ENCODE data around the gene SPSB1.

SPSB1 gene

DNA sequence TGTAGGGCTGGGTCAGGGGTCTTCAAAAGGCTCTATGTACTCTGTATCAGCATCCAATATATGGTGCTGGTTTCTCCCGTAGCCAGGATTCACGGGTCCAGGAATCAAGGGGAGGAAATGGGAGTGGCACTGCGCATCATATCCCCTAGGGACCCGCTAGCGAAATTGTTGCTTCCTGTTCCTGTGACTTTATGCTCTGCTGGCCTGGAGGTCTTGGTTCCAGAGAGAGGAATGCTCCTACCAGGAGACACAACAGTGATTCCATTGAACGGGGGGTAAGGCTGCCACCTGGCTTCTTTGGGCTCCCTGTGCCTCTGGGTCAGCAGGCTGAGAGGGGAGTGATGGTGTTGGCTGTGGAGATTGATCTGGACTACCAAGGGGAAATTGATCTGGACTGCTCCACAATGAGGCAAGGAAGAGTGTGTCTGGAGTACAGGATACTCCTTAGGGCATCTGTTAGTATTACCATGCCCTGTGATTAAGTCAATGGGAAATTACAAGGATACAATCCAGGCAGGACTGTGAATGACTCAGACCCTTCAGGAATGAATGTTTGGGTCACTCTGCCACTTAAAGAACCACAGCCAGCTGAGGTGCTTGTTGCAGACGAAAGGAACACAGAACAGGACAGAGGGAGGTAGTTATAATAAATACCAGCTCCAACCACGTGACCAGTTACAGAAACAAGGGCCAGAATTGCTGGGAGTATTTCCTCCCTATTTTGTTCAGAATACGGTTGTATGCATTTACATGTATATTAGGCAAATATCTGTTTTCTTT is 10.2 kb downstream of the SPSB1 start:
- no peak for DNase-seq

DNA sequence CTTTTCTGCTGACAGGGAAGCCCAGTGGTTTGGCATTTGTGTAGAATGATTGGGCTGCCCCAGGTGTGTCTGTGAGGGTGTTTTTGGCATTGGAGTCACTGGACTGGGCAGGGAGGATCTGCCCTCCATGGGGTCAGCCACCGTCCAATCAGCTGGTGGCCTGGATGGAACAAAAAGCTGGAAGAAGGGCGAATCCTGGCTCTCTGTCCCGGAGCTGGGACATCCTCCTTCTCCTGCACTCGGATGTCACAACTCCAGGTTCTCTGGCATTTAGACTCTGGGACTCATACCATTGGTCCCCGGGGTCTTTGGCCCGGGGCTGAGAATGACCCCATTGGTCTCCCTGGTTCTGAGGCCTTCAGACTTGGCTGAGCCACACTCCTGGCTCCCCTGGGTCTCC is 11.2 kb downstream of the SPSB1 start:
- DNase-seq: no peak

DNA sequence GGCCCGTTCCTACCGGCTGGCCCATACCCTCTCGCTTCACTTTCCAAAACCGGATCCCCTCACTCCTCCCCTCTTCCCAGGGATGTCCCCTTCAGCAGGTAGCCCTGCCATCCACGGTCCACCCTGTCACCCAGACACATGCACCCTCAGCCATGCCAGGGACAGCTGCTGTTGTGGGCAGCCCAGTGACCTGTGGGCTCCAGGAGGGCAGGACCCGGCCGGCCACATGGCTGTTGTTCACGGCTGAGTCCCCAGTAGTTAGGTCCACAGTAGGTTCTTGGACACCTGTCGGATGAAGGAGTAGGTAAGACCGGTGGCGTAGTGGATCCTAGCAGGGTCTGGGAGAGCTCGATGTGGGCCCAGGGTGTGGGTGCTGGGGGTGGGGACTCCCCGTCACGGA is 12.5 kb downstream of the SPSB1 start:
- DNase-seq: no peak

DNA sequence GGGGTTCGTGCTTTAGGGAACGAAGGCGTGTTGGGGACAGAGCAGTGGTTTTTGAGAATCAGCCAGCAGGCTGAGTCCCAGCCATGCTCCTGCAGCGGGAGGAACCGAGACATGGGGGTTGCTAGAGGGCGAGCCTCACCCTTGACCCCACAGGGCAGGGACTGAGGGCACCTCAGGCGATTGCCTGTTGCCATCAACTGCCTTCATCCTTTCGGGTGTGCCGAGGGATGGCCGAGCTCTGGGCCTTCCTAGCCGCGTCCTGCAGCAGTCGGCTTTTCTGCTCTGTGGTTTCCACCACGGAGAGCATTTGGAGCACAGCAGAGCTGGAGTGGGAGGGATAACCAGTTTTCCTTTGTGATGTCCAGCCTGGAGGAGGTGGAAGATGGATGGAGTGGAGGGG is 13.3 kb downstream of the SPSB1 start:
- DNase-seq: no peak

DNA sequence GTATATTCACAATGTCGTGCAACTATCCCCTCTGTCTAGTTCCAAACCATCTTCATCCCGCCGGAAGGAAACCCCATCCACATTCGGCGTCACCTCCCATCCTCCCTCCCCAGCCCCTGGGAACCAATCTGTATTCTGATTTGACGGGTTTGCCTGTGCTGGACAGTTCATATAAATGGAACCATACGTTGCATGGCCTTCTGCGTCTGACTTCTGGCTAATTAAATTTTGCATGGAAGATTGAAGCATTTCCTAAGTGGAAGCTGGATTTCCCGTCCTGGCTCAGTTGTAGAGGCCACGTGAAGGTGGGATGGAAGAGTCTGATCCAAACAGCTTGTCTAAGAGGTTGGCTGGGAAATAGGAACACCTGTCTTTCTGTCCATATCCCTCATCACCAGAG is 14.6 kb downstream of the SPSB1 start:
- DNase-seq: no peak

GRCh38 chr1:9308236-9308785 is 15.6 kb downstream of the SPSB1 start:
- DNase-seq: no peak

DNA sequence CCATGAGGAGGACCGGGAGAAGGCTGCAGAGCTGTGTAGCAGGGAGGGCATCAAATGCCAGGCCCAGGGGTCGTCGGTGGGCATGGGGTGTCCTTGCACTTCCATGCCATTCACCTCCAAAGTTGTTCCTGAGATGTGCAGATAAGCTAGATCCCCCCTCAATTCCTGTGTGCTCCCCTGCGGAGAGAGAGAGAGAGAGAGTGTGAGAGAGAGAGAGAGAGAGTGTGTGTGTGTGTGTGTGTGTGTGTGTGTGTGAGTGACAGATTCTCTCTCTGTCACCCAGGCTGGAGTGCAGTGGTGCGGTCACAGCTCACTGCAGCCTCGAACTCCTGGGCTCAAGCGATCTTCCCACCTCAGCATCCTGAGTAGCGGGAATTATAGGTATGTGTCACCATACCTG is 16.4 kb downstream of the SPSB1 start:
- no peak for DNase-seq

DNA sequence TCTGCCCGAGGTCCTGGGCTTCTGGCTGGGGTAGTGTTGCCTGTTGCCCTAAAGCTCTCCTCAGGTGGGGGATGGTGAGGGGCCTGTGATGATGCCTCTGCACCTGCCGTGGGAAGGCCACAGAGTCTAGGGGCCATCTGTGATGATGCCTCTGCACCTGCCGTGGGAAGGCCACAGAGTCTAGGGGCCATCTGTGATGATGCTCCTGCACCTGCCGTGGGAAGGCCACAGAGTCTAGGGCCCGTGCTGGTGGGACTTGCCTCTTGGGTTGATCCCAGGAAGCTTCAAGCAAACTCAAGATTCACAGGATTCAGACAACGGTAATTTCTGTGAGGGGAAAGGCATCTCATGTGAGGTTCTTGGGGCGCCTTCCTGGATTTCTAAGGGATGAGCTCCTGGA is 17.3 kb downstream of the SPSB1 start:
- no peak for DNase-seq

DNA sequence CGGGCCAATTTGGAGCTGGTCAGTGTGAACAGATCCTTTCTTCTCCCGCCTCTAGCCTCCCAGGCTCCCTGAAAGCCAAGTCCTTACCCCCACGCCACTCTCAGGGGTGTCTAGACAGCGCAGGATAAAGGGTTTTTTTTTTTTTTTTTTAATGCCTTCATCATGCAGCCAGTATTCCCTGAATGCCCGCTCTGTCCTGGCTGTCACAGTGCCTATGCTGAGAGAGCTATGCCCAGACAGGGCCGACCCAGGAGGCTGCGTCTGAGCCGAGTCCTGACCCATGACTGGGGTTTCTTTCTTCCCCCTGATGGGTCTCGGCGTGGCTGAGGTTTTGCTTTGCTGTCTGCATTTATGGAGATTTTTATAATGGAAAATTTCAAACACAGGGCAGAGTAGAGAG is 18.3 kb downstream of the SPSB1 start:
- no peak for DNase-seq

DNA sequence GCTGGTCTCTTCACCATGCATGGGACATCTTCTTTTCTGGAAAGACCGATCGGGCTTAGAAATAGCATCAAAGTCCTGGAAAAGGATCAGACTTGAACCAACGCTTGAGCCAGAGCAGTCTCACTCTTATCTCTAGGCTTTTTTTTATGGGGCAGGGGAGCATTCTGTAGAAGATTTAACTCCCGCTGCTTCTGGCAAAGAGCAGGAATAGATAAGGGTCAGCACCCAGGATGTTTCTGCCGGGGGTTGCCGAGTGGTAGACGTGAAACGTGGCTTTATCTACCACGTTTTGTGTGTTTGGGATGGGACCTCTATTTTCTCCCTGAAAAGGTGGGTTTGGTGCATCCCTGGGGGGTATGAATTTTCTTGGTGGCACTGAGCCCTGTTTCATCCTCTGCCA is 18.8 kb downstream of the SPSB1 start:
- no peak for DNase-seq

DNA sequence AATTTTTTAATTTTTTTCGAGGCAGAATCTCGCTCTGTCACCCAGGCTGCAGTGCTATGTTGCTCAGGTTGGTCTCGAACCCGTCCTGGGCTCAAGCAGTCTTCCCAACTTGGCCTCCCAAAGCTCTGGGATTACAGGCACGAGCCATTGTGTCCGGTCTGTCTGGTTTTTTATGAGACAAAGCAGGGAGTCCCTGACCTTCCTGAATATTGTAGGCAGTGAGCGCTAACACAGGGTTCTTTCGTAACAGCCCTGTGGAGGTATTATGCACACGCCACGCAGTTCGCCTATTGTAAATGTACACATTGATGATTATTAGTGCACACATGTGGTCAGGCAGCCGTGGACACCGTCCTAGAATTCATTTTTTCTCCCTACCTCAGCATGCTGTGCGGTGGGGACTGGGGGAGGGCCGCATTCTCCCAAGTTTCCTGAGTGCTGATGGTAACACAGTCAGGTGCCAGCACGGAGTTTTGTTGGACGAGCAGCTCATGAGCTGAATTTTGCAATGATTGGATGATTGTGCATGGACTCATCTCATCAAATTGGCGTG is 19.6 kb downstream of the SPSB1 start:
- no peak for DNase-seq

DNA sequence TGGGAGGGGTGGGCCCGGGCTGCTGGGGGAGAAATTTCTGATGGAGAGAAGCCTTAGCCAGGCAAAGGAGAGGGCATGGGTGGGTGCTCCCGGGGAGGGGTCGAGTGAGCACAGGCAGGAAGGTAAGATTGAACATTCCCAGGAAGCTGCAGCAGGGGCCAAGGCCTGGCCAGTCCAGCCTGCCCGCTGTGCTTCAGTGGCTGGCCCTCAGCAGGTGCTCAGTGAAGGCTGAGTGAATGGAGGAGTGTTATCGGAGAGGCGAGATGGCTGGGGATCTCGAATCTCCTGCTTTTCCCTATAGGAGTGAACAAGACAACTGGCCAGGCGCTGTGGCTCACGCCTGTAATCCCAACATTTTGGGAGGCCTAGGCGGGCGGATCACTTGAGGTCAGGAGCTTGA is 20.9 kb downstream of the SPSB1 start:
- DNase-seq: no peak

DNA sequence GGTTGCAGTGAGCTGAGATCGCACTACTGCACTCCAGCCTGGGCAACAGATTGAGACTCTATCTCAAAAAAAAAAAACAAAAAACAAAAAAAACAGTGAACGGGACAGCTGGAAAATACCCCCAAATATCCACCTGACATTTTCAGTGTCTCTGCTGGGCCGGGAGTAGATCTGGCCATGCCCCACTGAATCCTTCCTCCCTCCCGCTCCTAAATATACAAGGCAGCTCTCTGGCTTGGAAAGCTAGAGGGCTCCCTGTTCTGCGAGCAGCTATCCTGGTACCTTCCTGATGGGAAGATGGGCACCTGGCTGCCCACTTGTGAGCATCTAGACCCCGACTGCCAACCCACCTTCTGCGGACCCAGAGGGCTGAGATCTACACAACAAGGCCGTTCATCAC is 21.4 kb downstream of the SPSB1 start:
- DNase-seq: no peak

DNA sequence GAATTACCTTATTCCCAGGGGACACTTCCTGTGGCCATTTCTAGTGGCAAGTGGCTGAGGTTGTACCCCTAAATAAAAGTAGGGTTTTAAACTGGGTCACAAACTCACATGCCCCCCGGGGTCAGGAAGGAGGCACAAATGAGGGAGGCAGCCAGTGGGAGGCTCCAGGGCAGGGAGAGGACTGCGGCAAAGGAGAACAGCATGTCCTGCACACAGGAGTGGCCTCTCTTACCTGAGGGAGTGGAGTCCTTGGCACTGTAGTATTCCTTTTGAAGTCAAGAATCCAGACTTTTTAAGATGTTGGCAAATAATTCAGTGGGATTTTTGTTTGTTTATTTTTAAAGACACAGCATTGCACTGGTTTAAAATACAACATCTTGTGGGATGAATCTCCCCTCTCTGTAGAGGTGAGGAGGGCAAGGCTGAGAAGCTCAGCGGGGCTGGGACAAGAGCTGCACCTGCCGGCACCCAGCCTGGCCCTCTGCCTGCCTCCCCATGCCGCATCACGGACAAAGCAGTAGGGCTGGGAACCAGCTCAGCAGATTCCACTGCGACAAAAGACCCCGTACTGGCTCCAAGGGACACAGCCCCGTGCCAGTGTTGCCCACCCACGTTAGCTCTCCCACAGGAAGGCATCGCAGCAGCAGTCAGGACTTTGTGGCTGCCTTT is 22.2 kb downstream of the SPSB1 start:
- no peak for DNase-seq

DNA sequence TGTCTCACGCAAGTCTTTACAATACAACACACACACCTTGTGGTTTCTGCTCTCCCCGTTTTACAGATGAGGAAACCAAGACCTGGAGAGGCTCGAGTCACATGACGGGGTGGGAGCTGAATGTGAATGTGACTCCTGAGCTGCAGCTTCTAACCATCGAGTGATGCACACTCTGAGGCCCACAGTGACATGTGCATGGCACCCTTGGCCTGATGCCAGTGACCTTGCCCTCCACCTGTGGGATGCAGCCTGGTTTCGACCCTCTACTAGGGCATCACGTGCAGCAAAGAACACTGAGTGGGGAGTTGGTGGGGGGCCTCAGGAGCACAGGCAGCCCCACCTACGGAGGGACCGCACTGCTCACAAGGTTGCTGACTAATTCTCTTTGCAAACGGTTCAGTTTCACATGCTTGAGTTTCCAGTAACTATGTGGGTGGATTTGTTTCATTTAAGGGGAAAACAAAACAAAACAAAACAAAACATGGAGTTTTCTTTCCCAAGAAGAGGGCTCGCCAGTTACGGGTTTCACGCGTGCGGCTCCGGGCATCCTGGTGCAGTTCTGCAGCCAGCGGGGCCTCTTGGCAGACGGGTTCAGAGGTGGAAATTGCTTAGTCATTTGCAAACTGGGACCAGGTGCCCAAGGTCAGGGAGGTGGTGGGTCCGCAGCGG is 22.9 kb downstream of the SPSB1 start:
- DNase-seq: peak; percentile 54

GRCh38 chr1:9316080-9316444 is 23.4 kb downstream of the SPSB1 start:
- DNase-seq: no peak

DNA sequence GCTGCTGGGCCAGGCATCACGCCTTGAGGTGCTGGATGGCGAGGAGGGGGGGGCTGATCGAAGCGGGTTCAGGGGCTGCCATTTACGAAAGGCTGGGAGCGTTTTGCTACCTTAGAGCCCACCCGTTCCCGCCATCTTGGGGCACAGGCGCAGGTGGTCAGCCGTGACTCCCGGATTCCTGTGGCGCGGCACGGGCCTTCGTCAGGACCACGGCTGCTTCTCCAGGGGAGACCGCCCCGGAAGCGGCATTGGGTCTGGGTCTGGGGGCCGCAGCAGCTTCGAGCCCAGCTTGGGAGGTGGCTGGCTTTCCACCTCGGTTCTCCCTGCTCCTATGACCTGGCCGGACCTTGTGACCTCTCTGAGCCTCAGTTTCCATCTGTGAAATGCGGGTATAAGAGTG is 23.8 kb downstream of the SPSB1 start:
- DNase-seq: no peak

DNA sequence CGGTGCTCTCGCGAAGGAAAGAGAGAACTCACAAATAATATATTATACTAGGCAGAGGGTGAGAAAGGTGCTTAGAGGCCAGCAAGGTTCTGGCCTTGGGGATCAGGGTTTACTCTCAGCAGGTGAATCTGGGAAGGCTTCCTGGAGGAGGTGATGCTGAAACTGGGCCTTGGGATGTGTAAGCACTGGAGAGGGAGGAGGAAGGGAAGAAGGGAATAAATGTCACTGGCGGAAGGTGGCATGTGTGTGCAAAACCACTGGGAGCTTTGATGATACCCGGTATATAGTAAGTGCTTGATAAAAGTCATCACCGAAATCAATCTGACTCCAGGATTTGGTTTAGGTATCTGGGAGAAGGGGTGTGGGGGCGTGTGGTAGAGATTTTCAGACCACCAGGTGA is 24.4 kb downstream of the SPSB1 start:
- DNase-seq: no peak

DNA sequence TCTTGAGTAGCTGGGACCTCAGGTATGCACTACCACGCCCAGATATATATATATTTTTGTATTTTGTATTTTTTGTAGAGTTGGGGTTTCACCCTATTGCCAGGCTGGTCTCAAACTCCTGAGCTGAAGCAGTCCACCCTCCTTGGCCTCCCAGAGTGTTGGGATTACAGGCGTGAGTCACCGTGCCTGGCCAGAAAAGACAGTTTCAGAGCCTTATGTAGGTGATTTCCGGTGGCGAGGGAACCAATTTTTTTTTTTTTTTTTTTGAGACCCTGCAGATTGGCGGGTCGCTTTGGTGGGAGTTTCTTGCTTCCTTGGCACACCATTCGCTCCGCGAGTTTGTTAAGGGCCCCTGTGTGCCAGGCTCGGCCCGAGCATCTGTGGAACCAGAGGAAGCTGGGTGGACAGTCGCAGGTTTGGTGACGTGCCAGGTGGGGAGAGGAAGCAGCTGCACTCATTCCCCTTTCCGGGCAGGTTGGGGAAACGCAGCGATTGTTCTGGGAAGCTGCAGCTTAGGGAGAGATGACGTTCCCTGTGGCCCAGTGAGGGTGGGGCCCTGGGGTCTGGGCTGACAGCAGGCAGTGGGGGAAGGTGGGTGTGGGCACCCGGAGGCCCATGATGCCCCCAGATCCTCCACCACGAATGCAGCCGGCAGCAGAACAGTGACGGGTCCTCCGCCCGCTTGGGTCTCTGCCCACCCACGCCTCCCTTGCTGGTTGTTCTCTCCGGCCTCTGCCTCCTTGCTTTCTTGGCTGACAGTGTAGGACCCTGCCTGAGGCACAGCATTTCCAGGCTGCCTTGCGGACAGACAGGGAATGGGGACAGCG is 25.1 kb downstream of the SPSB1 start:
- no peak for DNase-seq

- no peak for DNase-seq
These were observed 26.6 kb downstream of the SPSB1 start for GRCh38 chr1:9319208-9319788.

- DNase-seq: no peak
These were observed 27.3 kb downstream of the SPSB1 start for GRCh38 chr1:9319789-9320519.

Data from stimulated activated CD4-positive, alpha-beta T cell treated with anti-CD3 and anti-CD28 coated beads, Interleukin-2, amount 100 ng/mL, for 48 hours (primary cell).